Measurements from ENCODE around the gene RAB21. TPM values are rescaled to one million over a fixed set of nuclear protein-coding genes. Genes with fewer than 3 reads are reported as not detected.

Gene RAB21
- total and polyA plus RNA-seq, 2 donors (not counting 1 experiment from before 2014, with no cell fraction given), result 7.3 to 83.7 TPM

- Mint-ChIP-seq H3K9me3 (ENCODE audit: insufficient read depth) (no peaks in the 10 kb centered on the region), H3K4me3 (no peak overlapping the region), H3K4me1 (peaks cover 30% of the 10 kb centered on the region), H3K27me3 (peaks cover 23% of the 10 kb centered on the region), H3K27ac (peak overlapping the region; percentile 37)
- TF ChIP-seq CTCF (IDR thresholded peaks at IDR 0.05) (no peak), EZH2 (IDR thresholded peaks at IDR 0.05; ENCODE audit: borderline replicate concordance, insufficient read depth, low read depth, low read length, poor library complexity, severe bottlenecking) (no peak)
- Histone ChIP-seq H3K4me2 (replicated peaks; ENCODE audit: low read depth, low read length, poor library complexity, severe bottlenecking) (no peak overlapping the region), H3K4me3 (ENCODE audit: control extremely low read depth in 1 of 5, extremely low read depth in 1 of 5, insufficient read depth in 1 of 5, low read depth in 2 of 5, low read length in 4 of 5) (no peak overlapping the region), H3K27me3 (replicated peaks in 1 of 4; ENCODE audit: control extremely low read depth in 1 of 4, control insufficient read depth in 3 of 4, insufficient read depth in 4 of 4, low read length in 3 of 4) (peaks cover 0 to 4% (median 0%) of the 10 kb centered on the region in 4 experiments), H3K27ac (ENCODE audit: low read length in 2 of 2) (no peak overlapping the region), H3K9me3 (ENCODE audit: control extremely low read depth in 1 of 3, control insufficient read depth in 2 of 3, insufficient read depth in 1 of 3, low read length in 2 of 3) (no peaks in the 10 kb centered on the region), H3K79me2 (ENCODE audit: control insufficient read depth, insufficient read depth, low read length) (peaks cover 36% of the 10 kb centered on the region), H4K20me1 (ENCODE audit: control insufficient read depth, insufficient read depth, low read length, poor library complexity, severe bottlenecking) (no peaks in the 10 kb centered on the region), H2AFZ (ENCODE audit: insufficient read depth, low read depth, low read length, poor library complexity, severe bottlenecking) (no peak overlapping the region), H3K4me1 (ENCODE audit: control insufficient read depth in 2 of 2, insufficient read depth in 2 of 2, low read length in 2 of 2) (peaks cover 21% of the 10 kb centered on the region in 2 donors), H3K36me3 (replicated peaks in 1 of 2; ENCODE audit: control extremely low read depth in 1 of 2, control insufficient read depth in 1 of 2, extremely low read depth in 1 of 2, insufficient read depth in 2 of 2, low read length in 1 of 2) (no peaks in the 10 kb centered on the region), H3K9ac (ENCODE audit: low read length) (no peak overlapping the region)
- WGBS (ENCODE audit: insufficient coverage), result 96% methylated on average over 5 of the region's 5 CpGs
- ChIA-PET POLR2A (no interaction called here), CTCF (interaction anchor here (1.5 kb wide), 1 partner anchor 9 kb away, joined by 6 read pairs; no protein-coding TSS in a partner anchor)
- no peak for DNase-seq
- intact Hi-C loops (cut with micrococcal nuclease), result no loop called here
- ATAC-seq (ENCODE audit: low read depth), result no peak
Observed at GRCh38 chr12:71837356-71837755, 82.7 kb downstream of the RAB21 start.

GRCh38 chr12:71838231-71838630 is 83.6 kb downstream of the RAB21 start:
- ATAC-seq (ENCODE audit: low read depth) (no peak), DNase-seq (no peak)
- H3K27me3 ChIP-seq (replicated peaks in 1 of 4; ENCODE audit: control extremely low read depth in 1 of 4, control insufficient read depth in 3 of 4, insufficient read depth in 4 of 4, low read length in 3 of 4), result peaks cover 0 to 4% (median 0%) of the 10 kb centered on the region in 4 experiments
- no peak overlapping the region for H3K9ac ChIP-seq (ENCODE audit: low read length)
- H3K4me3 ChIP-seq (ENCODE audit: control extremely low read depth in 1 of 5, extremely low read depth in 1 of 5, insufficient read depth in 1 of 5, low read depth in 2 of 5, low read length in 4 of 5), result no peak overlapping the region
- Mint-ChIP-seq H3K9me3 (ENCODE audit: insufficient read depth) (no peaks in the 10 kb centered on the region), H3K4me1 (peaks cover 33% of the 10 kb centered on the region), H3K27me3 (peaks cover 19% of the 10 kb centered on the region), H3K27ac (peak overlapping the region; percentile 95), H3K4me3 (peak overlapping the region; percentile 94)
- H4K20me1 ChIP-seq (ENCODE audit: control insufficient read depth, insufficient read depth, low read length, poor library complexity, severe bottlenecking), result peaks cover 4% of the 10 kb centered on the region
- intact Hi-C loops (cut with micrococcal nuclease), result no loop called here
- H3K4me1 ChIP-seq (ENCODE audit: control insufficient read depth in 2 of 2, insufficient read depth in 2 of 2, low read length in 2 of 2), result peaks cover 21% of the 10 kb centered on the region in 2 donors
- no peak overlapping the region for H2AFZ ChIP-seq (ENCODE audit: insufficient read depth, low read depth, low read length, poor library complexity, severe bottlenecking)
- CTCF ChIA-PET, result interaction anchor here (0.7 to 2.4 kb wide), 2 partner anchors 12 to 58 kb away, joined by 3 to 16 read pairs; no protein-coding TSS in a partner anchor
- POLR2A ChIA-PET, result no interaction called here
- no peaks in the 10 kb centered on the region for H3K36me3 ChIP-seq (replicated peaks in 1 of 2; ENCODE audit: control extremely low read depth in 1 of 2, control insufficient read depth in 1 of 2, extremely low read depth in 1 of 2, insufficient read depth in 2 of 2, low read length in 1 of 2)
- no peak overlapping the region for H3K4me2 ChIP-seq (replicated peaks; ENCODE audit: low read depth, low read length, poor library complexity, severe bottlenecking)
- no peak for TF ChIP-seq EZH2 (IDR thresholded peaks at IDR 0.05; ENCODE audit: borderline replicate concordance, insufficient read depth, low read depth, low read length, poor library complexity, severe bottlenecking)
- TF ChIP-seq CTCF (IDR thresholded peaks at IDR 0.05), result no peak
- H3K27ac ChIP-seq (ENCODE audit: low read length in 2 of 2), result no peak overlapping the region
- H3K9me3 ChIP-seq (ENCODE audit: control extremely low read depth in 1 of 3, control insufficient read depth in 2 of 3, insufficient read depth in 1 of 3, low read length in 2 of 3), result no peaks in the 10 kb centered on the region
- WGBS (ENCODE audit: insufficient coverage), result 100% methylated on average over 2 of the region's 6 CpGs
- peaks cover 45% of the 10 kb centered on the region for H3K79me2 ChIP-seq (ENCODE audit: control insufficient read depth, insufficient read depth, low read length)

Measured in B cell (primary cell).